Skeletal muscle satellite cell (primary cell): ENCODE data around the gene SNCAIP.

ENCODE experiments used
- H3K27me3 ChIP-seq: 2 replicates; pipeline ENCODE4 v1.7.0; 2013; ENCODE audit warnings: low read length; ENCODE audit not compliant: control insufficient read depth, insufficient read depth
- H3K36me3 ChIP-seq: 2 replicates; pipeline ENCODE4 v1.7.0; 2013; ENCODE audit warnings: mild to moderate bottlenecking, control low read depth, low read length; ENCODE audit not compliant: insufficient read depth
- H3K4me1 ChIP-seq: 2 replicates; pipeline ENCODE4 v1.7.0; 2013; ENCODE audit warnings: low read length; ENCODE audit not compliant: control insufficient read depth, insufficient read depth
- H3K4me2 ChIP-seq: 2 replicates; pipeline ENCODE4 v1.7.0; 2013; ENCODE audit warnings: mild to moderate bottlenecking, low read length
- H3K4me3 ChIP-seq: 2 replicates; pipeline ENCODE4 v1.7.0; 2013; ENCODE audit warnings: low read length
- H3K9ac ChIP-seq: 2 replicates; pipeline ENCODE4 v1.7.0; 2013; ENCODE audit warnings: mild to moderate bottlenecking, low read depth, low read length, moderate library complexity
- H3K9me3 ChIP-seq: replicated peaks from 2 replicates; pipeline ENCODE4 v1.7.0; 2013; ENCODE audit warnings: mild to moderate bottlenecking, control low read depth, low read length

Gene SNCAIP

DNA sequence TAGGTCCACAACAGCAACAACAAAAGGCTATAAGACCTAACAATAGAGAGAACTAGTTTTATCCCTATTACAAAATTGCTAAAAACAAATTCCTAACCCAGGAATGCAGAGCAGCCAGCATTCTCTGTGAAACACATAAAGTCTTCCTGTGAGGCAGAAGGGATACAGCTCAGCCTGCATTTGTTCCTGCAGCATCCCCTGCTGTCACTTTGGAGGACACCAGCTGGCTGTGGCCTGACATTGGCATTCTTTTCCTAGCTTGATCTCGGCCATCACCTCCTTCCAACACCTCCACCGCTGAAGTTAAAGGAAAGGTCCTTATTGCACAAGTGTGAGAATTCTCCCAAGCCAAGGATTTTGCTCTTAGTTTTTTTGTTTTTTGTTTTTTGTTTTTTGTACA, 186.1 kb downstream of the SNCAIP start:
- Histone ChIP-seq H3K27me3 (peaks cover 4% of the 10 kb centered on the region), H3K4me1 (peaks cover 4% of the 10 kb centered on the region), H3K4me2 (no peak overlapping the region), H3K9me3 (no peaks in the 10 kb centered on the region), H3K4me3 (no peak overlapping the region), H3K9ac (no peak overlapping the region), H3K36me3 (no peaks in the 10 kb centered on the region)

DNA sequence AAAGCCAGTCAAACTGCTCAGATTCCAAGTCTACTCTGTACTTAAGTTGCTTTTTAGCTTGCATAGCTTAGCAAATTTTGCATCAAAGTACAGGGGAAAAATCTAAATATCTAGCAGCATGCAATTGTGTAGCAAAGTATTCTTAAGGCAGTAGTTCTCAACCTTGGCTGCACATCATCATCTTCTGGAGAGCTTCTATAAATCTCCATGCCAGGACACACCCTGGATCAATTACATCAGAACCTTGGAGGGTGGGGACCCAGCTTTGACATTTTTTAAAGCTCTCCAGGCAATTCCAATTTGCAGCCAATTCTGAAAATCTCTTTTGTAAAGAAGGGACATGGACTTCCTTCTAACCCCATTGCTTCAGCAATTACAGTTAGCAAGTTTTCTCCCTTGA, 187.5 kb downstream of the SNCAIP start:
- Histone ChIP-seq H3K4me2 (no peak overlapping the region), H3K4me3 (no peak overlapping the region), H3K4me1 (peaks cover 4% of the 10 kb centered on the region), H3K9ac (no peak overlapping the region), H3K36me3 (no peaks in the 10 kb centered on the region), H3K9me3 (no peaks in the 10 kb centered on the region), H3K27me3 (peaks cover 4% of the 10 kb centered on the region)

DNA sequence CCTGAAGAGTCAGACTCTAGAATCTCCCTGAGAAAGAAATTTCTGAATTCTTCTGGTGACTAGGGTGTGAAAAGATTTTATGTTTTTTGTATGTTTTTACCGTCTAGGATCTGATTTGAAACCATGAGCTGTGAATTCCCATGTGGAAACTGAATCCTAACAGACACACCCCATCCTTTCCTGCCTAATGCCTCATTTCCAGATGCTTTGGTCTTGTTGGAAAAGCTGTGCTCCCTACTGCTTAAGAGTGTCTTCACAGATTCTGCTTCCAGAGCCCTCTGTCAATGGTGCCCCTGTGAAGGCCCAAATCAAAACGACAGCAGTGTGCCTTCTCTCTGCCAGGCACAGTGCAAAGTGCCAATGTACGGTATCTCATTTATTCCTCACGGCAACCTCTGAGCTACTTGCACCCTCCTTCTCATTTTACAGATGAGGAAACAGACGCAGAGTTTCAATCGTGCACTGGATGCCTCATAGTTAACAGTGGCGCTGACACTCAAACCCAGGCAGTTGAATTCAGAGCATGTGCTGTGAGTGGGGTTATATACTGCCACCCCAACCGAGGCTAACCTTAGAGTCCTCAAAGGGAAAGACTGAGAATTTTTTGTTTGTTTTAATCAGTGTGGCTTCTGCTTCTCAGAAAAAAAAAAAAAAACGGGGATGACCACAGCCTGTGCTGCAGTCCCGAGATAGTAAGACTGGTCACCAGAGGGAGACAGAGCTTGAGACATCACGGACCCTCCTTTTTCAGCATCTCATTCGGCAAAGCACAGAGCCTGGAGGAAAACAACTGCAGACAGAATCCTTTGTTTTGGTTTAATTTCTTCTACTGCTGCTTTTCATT, 188.4 kb downstream of the SNCAIP start:
- H3K4me2 ChIP-seq: peak overlapping the region; percentile 63
- H3K27me3 ChIP-seq: peaks cover 7% of the 10 kb centered on the region
- H3K4me3 ChIP-seq: no peak overlapping the region
- H3K9me3 ChIP-seq: no peaks in the 10 kb centered on the region
- H3K36me3 ChIP-seq: no peaks in the 10 kb centered on the region
- peaks cover 4% of the 10 kb centered on the region for H3K4me1 ChIP-seq
- no peak overlapping the region for H3K9ac ChIP-seq

GRCh38 chr5:122501089-122501435, 189.0 kb downstream of the SNCAIP start:
- peaks cover 4% of the 10 kb centered on the region for H3K4me1 ChIP-seq
- H3K36me3 ChIP-seq: no peaks in the 10 kb centered on the region
- no peak overlapping the region for H3K9ac ChIP-seq
- H3K9me3 ChIP-seq: no peaks in the 10 kb centered on the region
- no peak overlapping the region for H3K4me3 ChIP-seq
- peaks cover 7% of the 10 kb centered on the region for H3K27me3 ChIP-seq
- H3K4me2 ChIP-seq: peak overlapping the region; percentile 63

DNA sequence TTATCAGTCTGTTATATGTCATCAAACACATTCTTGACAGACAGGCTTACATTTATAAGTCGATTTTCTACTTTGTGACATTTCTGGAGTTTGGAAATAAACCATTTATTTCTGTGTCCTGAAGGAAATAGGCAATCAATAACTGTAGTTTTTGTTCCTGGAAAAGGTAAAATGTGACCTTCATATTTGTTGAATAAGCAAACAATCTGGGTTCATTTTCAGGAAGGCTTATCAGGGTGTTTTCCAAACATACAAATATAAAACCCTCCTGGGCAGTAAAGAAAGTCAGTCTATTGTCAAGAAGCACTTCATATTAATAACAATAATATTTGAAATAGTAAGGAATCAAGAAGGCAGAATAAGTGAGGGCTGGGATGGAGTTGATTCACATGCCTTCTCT, 195.0 kb downstream of the SNCAIP start:
- Histone ChIP-seq H3K36me3 (no peaks in the 10 kb centered on the region), H3K4me3 (no peak overlapping the region), H3K27me3 (peaks cover 8% of the 10 kb centered on the region), H3K4me1 (no peaks in the 10 kb centered on the region), H3K9me3 (no peaks in the 10 kb centered on the region), H3K4me2 (no peak overlapping the region), H3K9ac (no peak overlapping the region)

- no peaks in the 10 kb centered on the region for H3K9me3 ChIP-seq
- no peaks in the 10 kb centered on the region for H3K36me3 ChIP-seq
- peaks cover 8% of the 10 kb centered on the region for H3K27me3 ChIP-seq
- H3K4me1 ChIP-seq: no peaks in the 10 kb centered on the region
- no peak overlapping the region for H3K9ac ChIP-seq
- no peak overlapping the region for H3K4me3 ChIP-seq
- no peak overlapping the region for H3K4me2 ChIP-seq
These were observed 195.5 kb downstream of the SNCAIP start for GRCh38 chr5:122507581-122507980.

GRCh38 chr5:122508623-122509022, 196.6 kb downstream of the SNCAIP start:
- Histone ChIP-seq H3K36me3 (no peaks in the 10 kb centered on the region), H3K9me3 (no peaks in the 10 kb centered on the region), H3K27me3 (peaks cover 8% of the 10 kb centered on the region), H3K4me1 (no peaks in the 10 kb centered on the region), H3K9ac (no peak overlapping the region), H3K4me2 (no peak overlapping the region), H3K4me3 (no peak overlapping the region)
